ENCODE results near the gene PRRC2C.

GRCh38 chr1:171596705-171597104 is 111.4 kb downstream of the PRRC2C start:
- no peak for TF ChIP-seq NFE2L2 (IDR thresholded peaks at IDR 0.05; ENCODE audit: low read depth, low read length)
- TF ChIP-seq CTCF (conservative IDR thresholded peaks at IDR 0.05; ENCODE audit: low read depth, low read length), result no peak
- TF ChIP-seq MAZ (IDR thresholded peaks at IDR 0.05; ENCODE audit: borderline replicate concordance, low read depth, low read length), result no peak
- TF ChIP-seq CEBPB (IDR thresholded peaks at IDR 0.05; ENCODE audit: low read depth, low read length), result no peak
- TF ChIP-seq RFX5 (IDR thresholded peaks at IDR 0.05; ENCODE audit: low read depth, low read length), result no peak
- no peak for TF ChIP-seq CHD1 (IDR thresholded peaks at IDR 0.05; ENCODE audit: low read depth, low read length)
- no peak for TF ChIP-seq RAD21 (IDR thresholded peaks at IDR 0.05; ENCODE audit: low read length)
- TF ChIP-seq MAFK (IDR thresholded peaks at IDR 0.05; ENCODE audit: low read depth, low read length), result no peak
- TF ChIP-seq POLR2A (IDR thresholded peaks at IDR 0.05; ENCODE audit: low read depth, low read length), result no peak

Measured in IMR-90 (cell line).